ENCODE measurements around the gene DDX56.

GRCh38 chr7:44520574-44520973 lies 53.1 kb downstream of the DDX56 start:
- TF ChIP-seq CTCF (IDR thresholded peaks at IDR 0.05): no peak
- TF ChIP-seq POLR2AphosphoS5 (IDR thresholded peaks at IDR 0.05): no peak
- TF ChIP-seq EP300 (IDR thresholded peaks at IDR 0.05): no peak

Measured in sigmoid colon (tissue), 4 donors.